HG03571 (cell line): ENCODE results near the gene GRAMD2A.

ENCODE experiments used
- ATAC-seq: cut with Tn5 transposase; IDR thresholded peaks from one replicate; pipeline ENCODE4 v1.9.1; 2021; ENCODE audit not compliant: unreplicated experiment

Gene GRAMD2A

GRCh38 chr15:72197460-72198355 lies at the start of gene GRAMD2A:
GRAMD2A (minus strand) TSS chr15:72197787.
- ATAC-seq = no peak

- no peak for ATAC-seq
Measured at GRCh38 chr15:72242775-72243370, 45.3 kb upstream of the GRAMD2A start.

GRCh38 chr15:72239652-72240051 lies 42.1 kb upstream of the GRAMD2A start:
- ATAC-seq = no peak

- no peak for ATAC-seq
Measured at GRCh38 chr15:72238586-72238985, 41.0 kb upstream of the GRAMD2A start.

GRCh38 chr15:72237853-72238224 lies 40.3 kb upstream of the GRAMD2A start:
- ATAC-seq = no peak

- ATAC-seq = peak; percentile 61
Measured at GRCh38 chr15:72237029-72237852, 39.7 kb upstream of the GRAMD2A start.

- no peak for ATAC-seq
Measured at GRCh38 chr15:72236381-72237003, 38.9 kb upstream of the GRAMD2A start.

- ATAC-seq = no peak
Measured at GRCh38 chr15:72235298-72235697, 37.7 kb upstream of the GRAMD2A start.

GRCh38 chr15:72233769-72234168 lies 36.2 kb upstream of the GRAMD2A start:
- no peak for ATAC-seq

GRCh38 chr15:72231833-72232478 lies 34.4 kb upstream of the GRAMD2A start:
- no peak for ATAC-seq

- ATAC-seq = peak; percentile 33
Measured at GRCh38 chr15:72231066-72231832, 33.7 kb upstream of the GRAMD2A start, which contains the start of gene PKM. PKM (minus strand) TSS chr15:72231190; CDS start chr15:72219097, 12,093 bp downstream.

- ATAC-seq = no peak
Measured at GRCh38 chr15:72230197-72231065, 32.8 kb upstream of the GRAMD2A start.

GRCh38 chr15:72229947-72230196 lies 32.3 kb upstream of the GRAMD2A start:
- no peak for ATAC-seq

- ATAC-seq = no peak
Measured at GRCh38 chr15:72229076-72229946, 31.7 kb upstream of the GRAMD2A start.

GRCh38 chr15:72227720-72228119 lies 30.1 kb upstream of the GRAMD2A start:
- ATAC-seq = no peak

- ATAC-seq = no peak
Measured at GRCh38 chr15:72227192-72227586, 29.6 kb upstream of the GRAMD2A start.

- ATAC-seq = no peak
Measured at GRCh38 chr15:72223278-72223677, 25.7 kb upstream of the GRAMD2A start.

- ATAC-seq = no peak
Measured at GRCh38 chr15:72222393-72222792, 24.8 kb upstream of the GRAMD2A start.
